Mucosa of rectum (tissue), 2 donors: ENCODE data around the gene PITPNM1.

Source experiments
- H3K27ac ChIP-seq, 2 donors: one replicate each; pipeline ENCODE4 v1.7.0; 2013; ENCODE audit warnings: inconsistent platforms in 2 of 2, low read depth in 2 of 2, low read length in 2 of 2
- H3K27me3 ChIP-seq, 2 donors: one replicate each; pipeline ENCODE4 v1.7.0; 2013; ENCODE audit warnings: low read length in 2 of 2; ENCODE audit not compliant: control insufficient read depth in 2 of 2, insufficient read depth in 2 of 2
- H3K36me3 ChIP-seq, 2 donors: one replicate each; pipeline ENCODE4 v1.7.0; 2013; ENCODE audit warnings: low read length in 2 of 2; ENCODE audit not compliant: control insufficient read depth in 2 of 2, insufficient read depth in 2 of 2
- H3K4me1 ChIP-seq, 2 donors: one replicate each; pipeline ENCODE4 v1.7.0; 2013; ENCODE audit warnings: low read length in 2 of 2, mild to moderate bottlenecking in 1 of 2; ENCODE audit not compliant: control insufficient read depth in 2 of 2, insufficient read depth in 2 of 2
- H3K4me3 ChIP-seq, 2 donors: one replicate each; pipeline ENCODE4 v1.7.0; 2013; ENCODE audit warnings: low read length in 2 of 2
- H3K9ac ChIP-seq, 2 donors: one replicate each; pipeline ENCODE4 v1.7.0; 2013; ENCODE audit warnings: low read length in 2 of 2, low read depth in 1 of 2, mild to moderate bottlenecking in 1 of 2
- H3K9me3 ChIP-seq, 2 donors: one replicate each; pipeline ENCODE4 v1.7.0; 2013; ENCODE audit warnings: low read length in 2 of 2; ENCODE audit not compliant: control insufficient read depth in 2 of 2
- donor health status: healthy.
- donor health status: Normal muscosa, but diverticular disease.

The PITPNM1 gene

GRCh38 chr11:67495234-67496005 lies 9.7 kb downstream of the PITPNM1 start:
- no peaks in the 10 kb centered on the region for H3K9me3 ChIP-seq
- no peaks in the 10 kb centered on the region for H3K4me1 ChIP-seq
- peaks cover 56 to 60% of the 10 kb centered on the region in 2 donors for H3K36me3 ChIP-seq
- H3K27ac ChIP-seq = no peak overlapping the region
- H3K4me3 ChIP-seq = no peak overlapping the region
- H3K27me3 ChIP-seq = no peaks in the 10 kb centered on the region
- H3K9ac ChIP-seq = no peak overlapping the region

GRCh38 chr11:67494371-67495233 lies 10.6 kb downstream of the PITPNM1 start:
- Histone ChIP-seq H3K27me3 (no peaks in the 10 kb centered on the region), H3K36me3 (peaks cover 54 to 62% of the 10 kb centered on the region in 2 donors), H3K9ac (no peak overlapping the region), H3K4me1 (peaks cover 3 to 5% of the 10 kb centered on the region in 2 donors), H3K27ac (no peak overlapping the region), H3K9me3 (no peaks in the 10 kb centered on the region), H3K4me3 (no peak overlapping the region)

- Histone ChIP-seq H3K27ac (no peak overlapping the region), H3K36me3 (peaks cover 52 to 60% of the 10 kb centered on the region in 2 donors), H3K9me3 (no peaks in the 10 kb centered on the region), H3K4me3 (no peak overlapping the region), H3K4me1 (peaks cover 4 to 10% of the 10 kb centered on the region in 2 donors), H3K27me3 (no peaks in the 10 kb centered on the region), H3K9ac (no peak overlapping the region)
Measured at GRCh38 chr11:67493548-67494370, 11.4 kb downstream of the PITPNM1 start.

GRCh38 chr11:67492801-67493547 lies 12.2 kb downstream of the PITPNM1 start:
- H3K4me3 ChIP-seq = no peak overlapping the region
- H3K27ac ChIP-seq = no peak overlapping the region

GRCh38 chr11:67492069-67492727 lies 13.0 kb downstream of the PITPNM1 start:
- H3K27me3 ChIP-seq = no peaks in the 10 kb centered on the region
- no peaks in the 10 kb centered on the region for H3K9me3 ChIP-seq
- peaks cover 4 to 10% of the 10 kb centered on the region in 2 donors for H3K4me1 ChIP-seq
- no peak overlapping the region for H3K4me3 ChIP-seq
- peaks cover 41 to 59% of the 10 kb centered on the region in 2 donors for H3K36me3 ChIP-seq
- no peak overlapping the region for H3K27ac ChIP-seq
- H3K9ac ChIP-seq = no peak overlapping the region

More at GRCh38 chr11:67492801-67493547, 12.2 kb downstream of the PITPNM1 start:
- H3K4me1 ChIP-seq = peaks cover 4 to 10% of the 10 kb centered on the region in 2 donors
- no peak overlapping the region for H3K9ac ChIP-seq
- H3K36me3 ChIP-seq = peaks cover 45 to 56% of the 10 kb centered on the region in 2 donors
- no peaks in the 10 kb centered on the region for H3K27me3 ChIP-seq
- no peaks in the 10 kb centered on the region for H3K9me3 ChIP-seq

- Histone ChIP-seq H3K9ac (no peak overlapping the region), H3K4me3 (no peak overlapping the region), H3K4me1 (peaks cover 4 to 10% of the 10 kb centered on the region in 2 donors), H3K9me3 (no peaks in the 10 kb centered on the region), H3K27ac (no peak overlapping the region), H3K27me3 (no peaks in the 10 kb centered on the region), H3K36me3 (peaks cover 39 to 58% of the 10 kb centered on the region in 2 donors)
Measured at GRCh38 chr11:67491276-67492068, 13.7 kb downstream of the PITPNM1 start.

- H3K36me3 ChIP-seq = peaks cover 34 to 56% of the 10 kb centered on the region in 2 donors
- no peak overlapping the region for H3K9ac ChIP-seq
Measured at GRCh38 chr11:67490727-67491065, 14.5 kb downstream of the PITPNM1 start.

GRCh38 chr11:67489885-67490726 lies 15.1 kb downstream of the PITPNM1 start:
- H3K9ac ChIP-seq = no peak overlapping the region
- peaks cover 28 to 51% of the 10 kb centered on the region in 2 donors for H3K36me3 ChIP-seq
- H3K27me3 ChIP-seq = no peaks in the 10 kb centered on the region
- no peaks in the 10 kb centered on the region for H3K9me3 ChIP-seq
- peaks cover 10 to 14% of the 10 kb centered on the region in 2 donors for H3K4me1 ChIP-seq
- peak overlapping the region; percentile 55 to 68 for H3K27ac ChIP-seq
- no peak overlapping the region for H3K4me3 ChIP-seq

More at GRCh38 chr11:67490727-67491065, 14.5 kb downstream of the PITPNM1 start:
- Histone ChIP-seq H3K27ac (no peak overlapping the region), H3K9me3 (no peaks in the 10 kb centered on the region), H3K4me1 (peaks cover 10 to 14% of the 10 kb centered on the region in 2 donors), H3K27me3 (no peaks in the 10 kb centered on the region), H3K4me3 (no peak overlapping the region)
